ENCODE measurements around the gene PLEKHJ1.

DNA sequence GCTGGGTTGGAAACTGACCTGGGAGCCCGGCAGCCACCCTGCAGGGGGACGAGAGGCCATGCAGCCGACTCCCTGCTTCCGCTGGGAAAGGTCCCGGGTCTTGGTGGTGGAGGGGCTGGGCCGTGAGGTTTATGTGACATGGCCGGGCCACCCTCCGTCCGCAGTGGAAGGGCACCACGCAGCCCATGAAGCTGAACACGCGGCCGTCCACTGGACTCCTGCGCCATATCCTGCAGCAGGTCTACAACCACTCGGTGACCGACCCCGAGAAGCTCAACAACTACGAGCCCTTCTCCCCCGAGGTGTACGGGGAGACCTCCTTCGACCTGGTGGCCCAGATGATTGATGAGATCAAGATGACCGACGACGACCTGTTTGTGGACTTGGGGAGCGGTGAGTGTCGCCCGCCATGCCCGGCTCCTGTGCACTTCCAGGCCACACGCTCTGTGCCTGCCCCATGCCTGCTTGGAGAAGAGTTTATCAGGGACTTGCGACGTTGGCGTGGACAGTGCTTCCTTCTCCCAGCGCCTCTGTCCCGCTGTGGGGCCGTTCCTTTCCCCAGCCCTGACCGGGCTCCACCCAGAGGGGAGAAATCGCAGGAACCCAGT is 45.2 kb downstream of the PLEKHJ1 start:
- TF ChIP-seq, protein P1, sequence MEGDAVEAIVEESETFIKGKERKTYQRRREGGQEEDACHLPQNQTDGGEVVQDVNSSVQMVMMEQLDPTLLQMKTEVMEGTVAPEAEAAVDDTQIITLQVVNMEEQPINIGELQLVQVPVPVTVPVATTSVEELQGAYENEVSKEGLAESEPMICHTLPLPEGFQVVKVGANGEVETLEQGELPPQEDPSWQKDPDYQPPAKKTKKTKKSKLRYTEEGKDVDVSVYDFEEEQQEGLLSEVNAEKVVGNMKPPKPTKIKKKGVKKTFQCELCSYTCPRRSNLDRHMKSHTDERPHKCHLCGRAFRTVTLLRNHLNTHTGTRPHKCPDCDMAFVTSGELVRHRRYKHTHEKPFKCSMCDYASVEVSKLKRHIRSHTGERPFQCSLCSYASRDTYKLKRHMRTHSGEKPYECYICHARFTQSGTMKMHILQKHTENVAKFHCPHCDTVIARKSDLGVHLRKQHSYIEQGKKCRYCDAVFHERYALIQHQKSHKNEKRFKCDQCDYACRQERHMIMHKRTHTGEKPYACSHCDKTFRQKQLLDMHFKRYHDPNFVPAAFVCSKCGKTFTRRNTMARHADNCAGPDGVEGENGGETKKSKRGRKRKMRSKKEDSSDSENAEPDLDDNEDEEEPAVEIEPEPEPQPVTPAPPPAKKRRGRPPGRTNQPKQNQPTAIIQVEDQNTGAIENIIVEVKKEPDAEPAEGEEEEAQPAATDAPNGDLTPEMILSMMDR (IDR thresholded peaks at IDR 0.05): no peak
- no peak for TF ChIP-seq POLR2A (IDR thresholded peaks at IDR 0.05)
- no peak for TF ChIP-seq POLR2AphosphoS5 (IDR thresholded peaks at IDR 0.05)
- no peak for TF ChIP-seq EP300 (IDR thresholded peaks at IDR 0.05)

Measured in suprapubic skin (tissue), 4 donors.